ENCODE measurements around the gene SELENBP1. TPM values are rescaled to one million over a fixed set of nuclear protein-coding genes. Genes with fewer than 3 reads are reported as not detected.
A peak's percentile ranks its signal among the peaks of the same experiment; 100 is the strongest.
"Not testable (repeated sequence)": the region's sequence is repeated elsewhere in the genome, so short reads cannot be mapped to it uniquely, and the experiment has no call there.

Gene SELENBP1
- total and polyA plus RNA-seq, 4 donors = 84.1 to 282 (median 186) TPM

DNA sequence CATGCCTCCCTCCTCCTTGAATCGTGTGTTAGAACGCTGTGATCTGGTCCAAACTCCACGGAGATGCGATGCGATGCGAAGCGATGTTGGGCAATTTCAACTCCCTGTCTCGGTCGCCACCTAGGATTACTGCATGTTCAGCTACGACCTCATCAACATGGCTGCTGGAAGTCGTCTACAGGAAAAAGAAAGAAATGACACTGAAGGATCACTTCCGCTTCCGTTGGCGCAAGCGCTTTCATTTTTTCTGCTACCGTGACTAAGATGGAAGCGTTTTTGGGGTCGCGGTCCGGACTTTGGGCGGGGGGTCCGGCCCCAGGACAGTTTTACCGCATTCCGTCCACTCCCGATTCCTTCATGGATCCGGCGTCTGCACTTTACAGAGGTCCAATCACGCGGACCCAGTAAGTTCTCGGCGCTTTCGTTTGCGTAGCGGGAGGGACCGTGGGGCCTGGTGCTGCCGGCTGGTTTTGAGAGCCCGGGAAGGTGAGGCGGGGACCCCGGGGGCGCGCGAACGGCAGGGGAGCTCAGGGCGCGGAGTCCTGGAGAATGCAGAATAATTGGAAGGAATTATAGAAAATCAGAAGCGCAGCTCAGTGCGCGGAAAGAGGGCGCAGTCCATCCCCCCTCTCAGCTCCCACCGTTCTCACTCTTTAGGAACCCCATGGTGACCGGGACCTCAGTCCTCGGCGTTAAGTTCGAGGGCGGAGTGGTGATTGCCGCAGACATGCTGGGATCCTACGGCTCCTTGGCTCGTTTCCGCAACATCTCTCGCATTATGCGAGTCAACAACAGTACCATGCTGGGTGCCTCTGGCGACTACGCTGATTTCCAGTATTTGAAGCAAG is 27.0 kb upstream of the SELENBP1 start, which contains the start of gene PSMB4:
Gene PSMB4 (plus strand): TSS at position 250 of the 848 bp plus-strand sequence. CDS start 15 bp downstream, at position 265.
- TF ChIP-seq, protein P1, sequence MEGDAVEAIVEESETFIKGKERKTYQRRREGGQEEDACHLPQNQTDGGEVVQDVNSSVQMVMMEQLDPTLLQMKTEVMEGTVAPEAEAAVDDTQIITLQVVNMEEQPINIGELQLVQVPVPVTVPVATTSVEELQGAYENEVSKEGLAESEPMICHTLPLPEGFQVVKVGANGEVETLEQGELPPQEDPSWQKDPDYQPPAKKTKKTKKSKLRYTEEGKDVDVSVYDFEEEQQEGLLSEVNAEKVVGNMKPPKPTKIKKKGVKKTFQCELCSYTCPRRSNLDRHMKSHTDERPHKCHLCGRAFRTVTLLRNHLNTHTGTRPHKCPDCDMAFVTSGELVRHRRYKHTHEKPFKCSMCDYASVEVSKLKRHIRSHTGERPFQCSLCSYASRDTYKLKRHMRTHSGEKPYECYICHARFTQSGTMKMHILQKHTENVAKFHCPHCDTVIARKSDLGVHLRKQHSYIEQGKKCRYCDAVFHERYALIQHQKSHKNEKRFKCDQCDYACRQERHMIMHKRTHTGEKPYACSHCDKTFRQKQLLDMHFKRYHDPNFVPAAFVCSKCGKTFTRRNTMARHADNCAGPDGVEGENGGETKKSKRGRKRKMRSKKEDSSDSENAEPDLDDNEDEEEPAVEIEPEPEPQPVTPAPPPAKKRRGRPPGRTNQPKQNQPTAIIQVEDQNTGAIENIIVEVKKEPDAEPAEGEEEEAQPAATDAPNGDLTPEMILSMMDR (IDR thresholded peaks at IDR 0.05; ENCODE audit: control extremely low read depth, extremely low read depth) = peak; percentile 46
- H3K9ac ChIP-seq (ENCODE audit: insufficient read depth in 1 of 2, low read length in 2 of 2) = peak within 1 kb of the TSS; percentile 63 to 89
- peak within 1 kb of the TSS; percentile 93 for H3K4me3 ChIP-seq
- ATAC-seq (ENCODE audit: insufficient read depth, low FRiP score) (peak; percentile 91), DNase-seq (peak; percentile 90 to 98 (median 97))
- H3K27me3 ChIP-seq (ENCODE audit: control insufficient read depth in 3 of 3, insufficient read depth in 3 of 3, low read length in 2 of 3) = no peaks in the 10 kb centered on the region
- peak within 1 kb of the TSS; percentile 76 to 99 for H3K27ac ChIP-seq (ENCODE audit: low read depth in 1 of 2, low read length in 1 of 2)
- H3K36me3 ChIP-seq (ENCODE audit: control insufficient read depth in 4 of 4, insufficient read depth in 4 of 4, low read length in 4 of 4) = peaks cover 15 to 32% (median 20%) of the 10 kb centered on the region in 4 donors
- H3K9me3 ChIP-seq (ENCODE audit: control insufficient read depth in 4 of 4, insufficient read depth in 3 of 4, low read length in 3 of 4) = no peaks in the 10 kb centered on the region
- H3K4me1 ChIP-seq (ENCODE audit: control insufficient read depth in 5 of 5, insufficient read depth in 5 of 5, low read length in 5 of 5) = peaks cover 3 to 11% (median 5%) of the 10 kb centered on the region in 5 donors
- 0% methylated on average over 63 of the region's 63 CpGs for WGBS, 2 donors

DNA sequence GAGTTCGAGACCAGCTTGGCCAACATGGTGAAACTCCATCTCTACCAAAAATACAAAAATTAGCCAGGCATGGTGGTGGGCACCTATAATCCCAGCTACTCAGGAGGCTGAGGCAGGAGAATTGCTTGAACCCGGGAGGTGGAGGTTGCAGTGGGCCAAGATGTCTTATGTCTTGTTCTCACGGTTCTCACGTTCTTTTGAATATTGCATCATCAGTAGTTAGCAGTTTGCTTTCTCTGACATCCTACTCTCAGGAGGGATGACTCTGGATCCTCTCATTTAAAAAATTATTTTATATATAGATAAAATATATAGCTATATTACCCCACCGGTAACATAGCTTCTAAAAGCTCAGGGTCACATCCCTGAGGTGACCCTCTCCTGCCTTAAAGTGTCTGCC is 23.8 kb upstream of the SELENBP1 start:
- Histone ChIP-seq H3K36me3 (ENCODE audit: control insufficient read depth in 4 of 4, insufficient read depth in 4 of 4, low read length in 4 of 4) (peaks cover 0 to 12% (median 8%) of the 10 kb centered on the region in 4 donors), H3K4me1 (ENCODE audit: control insufficient read depth in 5 of 5, insufficient read depth in 5 of 5, low read length in 5 of 5) (peaks cover 3 to 11% (median 5%) of the 10 kb centered on the region in 5 donors)
- not testable (repeated sequence) for H3K4me3 ChIP-seq; H3K27ac ChIP-seq (ENCODE audit: low read depth in 1 of 2, low read length in 1 of 2); H3K27me3 ChIP-seq (ENCODE audit: control insufficient read depth in 3 of 3, insufficient read depth in 3 of 3, low read length in 2 of 3); DNase-seq; H3K9me3 ChIP-seq (ENCODE audit: control insufficient read depth in 4 of 4, insufficient read depth in 3 of 4, low read length in 3 of 4); H3K9ac ChIP-seq (ENCODE audit: insufficient read depth in 1 of 2, low read length in 2 of 2); ATAC-seq (ENCODE audit: insufficient read depth, low FRiP score)
- WGBS, 2 donors = 75 to 82% methylated on average over 5 of the region's 5 CpGs

DNA sequence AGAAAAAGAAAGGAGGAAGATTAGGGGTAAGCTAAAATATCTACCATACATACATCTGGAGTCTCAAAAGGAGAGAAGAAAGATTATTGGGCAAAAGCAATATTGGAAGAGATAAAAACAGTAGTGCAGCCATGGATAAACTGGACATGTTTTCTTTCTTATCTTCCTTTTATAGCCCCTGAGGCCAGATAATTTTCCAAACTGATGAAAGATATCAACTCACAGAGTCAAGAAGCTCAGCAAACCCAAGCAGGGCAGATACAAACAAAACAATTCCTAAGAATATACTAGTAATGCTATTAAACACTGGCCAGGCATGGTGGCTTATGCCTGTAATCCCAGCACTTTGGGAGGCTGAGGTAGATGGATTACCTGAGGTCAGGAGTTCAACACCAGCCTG is 21.1 kb upstream of the SELENBP1 start:
- H3K36me3 ChIP-seq (ENCODE audit: control insufficient read depth in 4 of 4, insufficient read depth in 4 of 4, low read length in 4 of 4) = no peaks in the 10 kb centered on the region
- H3K27me3 ChIP-seq (ENCODE audit: control insufficient read depth in 3 of 3, insufficient read depth in 3 of 3, low read length in 2 of 3) = no peaks in the 10 kb centered on the region

DNA sequence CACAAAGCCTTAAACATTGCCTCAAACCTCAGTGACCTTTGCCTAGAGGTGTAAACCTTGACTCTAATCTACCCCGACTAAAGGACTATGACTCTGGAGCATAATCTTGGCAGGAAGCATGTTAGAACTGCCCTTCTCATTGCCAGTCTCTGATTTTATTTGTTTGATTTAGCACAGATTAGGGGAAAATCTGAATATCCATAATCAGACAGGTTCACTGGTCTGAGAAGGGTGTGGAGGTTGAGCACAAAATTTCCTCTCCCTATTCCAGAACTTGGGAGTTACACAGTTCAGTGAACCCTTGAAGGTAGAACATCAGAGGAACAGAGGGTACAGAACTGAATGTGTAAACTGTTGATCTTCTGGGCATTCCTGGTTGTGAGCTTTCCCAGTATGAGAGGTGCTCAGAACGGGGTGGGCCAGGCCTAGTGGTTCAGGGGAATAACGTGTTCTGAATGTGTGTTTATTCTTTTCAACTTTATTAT is 18.6 kb upstream of the SELENBP1 start:
- Histone ChIP-seq H3K9me3 (ENCODE audit: control insufficient read depth in 4 of 4, insufficient read depth in 3 of 4, low read length in 3 of 4) (no peaks in the 10 kb centered on the region), H3K27ac (ENCODE audit: low read depth in 1 of 2, low read length in 1 of 2) (no peak overlapping the region), H3K4me1 (ENCODE audit: control insufficient read depth in 5 of 5, insufficient read depth in 5 of 5, low read length in 5 of 5) (no peaks in the 10 kb centered on the region), H3K36me3 (ENCODE audit: control insufficient read depth in 4 of 4, insufficient read depth in 4 of 4, low read length in 4 of 4) (no peaks in the 10 kb centered on the region), H3K9ac (ENCODE audit: insufficient read depth in 1 of 2, low read length in 2 of 2) (no peak overlapping the region), H3K4me3 (no peak overlapping the region), H3K27me3 (ENCODE audit: control insufficient read depth in 3 of 3, insufficient read depth in 3 of 3, low read length in 2 of 3) (no peaks in the 10 kb centered on the region)
- TF ChIP-seq, protein P1 (IDR thresholded peaks at IDR 0.05; ENCODE audit: control extremely low read depth, extremely low read depth) = no peak
- DNase-seq (no peak), ATAC-seq (ENCODE audit: insufficient read depth, low FRiP score) (no peak)
- 84 to 94% methylated on average over 3 of the region's 3 CpGs for WGBS, 2 donors

More for the DNA sequence above, 21.1 kb upstream of the SELENBP1 start:
- Histone ChIP-seq H3K4me1 (ENCODE audit: control insufficient read depth in 5 of 5, insufficient read depth in 5 of 5, low read length in 5 of 5) (no peaks in the 10 kb centered on the region), H3K9me3 (ENCODE audit: control insufficient read depth in 4 of 4, insufficient read depth in 3 of 4, low read length in 3 of 4) (no peaks in the 10 kb centered on the region), H3K27ac (ENCODE audit: low read depth in 1 of 2, low read length in 1 of 2) (no peak overlapping the region), H3K9ac (ENCODE audit: insufficient read depth in 1 of 2, low read length in 2 of 2) (no peak overlapping the region), H3K4me3 (no peak overlapping the region)
- TF ChIP-seq, protein P1 (IDR thresholded peaks at IDR 0.05; ENCODE audit: control extremely low read depth, extremely low read depth) = no peak
- DNase-seq = no peak
- ATAC-seq (ENCODE audit: insufficient read depth, low FRiP score) = no peak

DNA sequence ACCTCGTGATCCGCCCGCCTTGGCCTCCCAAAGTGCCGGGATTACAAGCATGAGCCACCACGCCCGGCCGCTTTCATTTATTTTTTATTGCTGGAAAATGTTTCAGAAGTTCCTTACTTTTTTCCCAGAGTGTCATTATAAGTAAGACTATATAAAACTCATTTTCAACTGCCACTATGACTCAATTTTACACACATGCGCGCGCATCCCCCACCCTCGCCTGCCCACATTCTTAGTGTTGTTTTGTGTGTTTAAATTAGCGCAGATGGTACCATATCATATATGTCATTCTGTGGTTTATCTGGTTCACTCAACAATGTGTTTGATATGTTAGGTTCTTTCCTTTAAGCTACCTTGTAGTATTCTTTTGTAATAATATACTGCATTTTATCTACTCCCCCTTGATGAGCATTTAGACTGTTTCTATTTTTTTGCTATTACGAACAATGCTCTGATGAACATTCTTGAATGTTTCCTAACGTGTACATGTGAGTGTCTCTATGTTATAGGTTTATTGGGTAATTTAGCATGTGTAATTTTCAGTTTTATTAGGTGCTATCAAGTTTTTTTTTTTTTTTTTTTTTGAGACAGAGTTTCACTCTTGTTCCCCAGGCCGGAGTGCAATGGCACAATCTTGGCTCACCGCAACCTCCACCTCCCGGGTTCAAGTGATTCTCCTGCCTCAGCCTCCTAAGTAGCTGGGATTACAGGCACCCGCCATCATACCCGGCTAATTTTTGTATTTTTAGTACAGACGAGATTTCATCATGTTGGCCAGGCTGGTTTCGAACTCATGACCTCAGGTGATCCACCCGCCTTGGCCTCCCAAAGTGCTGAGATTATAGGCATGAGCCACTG is 17.9 kb upstream of the SELENBP1 start:
- not testable (repeated sequence) for DNase-seq; H3K4me3 ChIP-seq; H3K9me3 ChIP-seq (ENCODE audit: control insufficient read depth in 4 of 4, insufficient read depth in 3 of 4, low read length in 3 of 4); ATAC-seq (ENCODE audit: insufficient read depth, low FRiP score); H3K27me3 ChIP-seq (ENCODE audit: control insufficient read depth in 3 of 3, insufficient read depth in 3 of 3, low read length in 2 of 3); H3K4me1 ChIP-seq (ENCODE audit: control insufficient read depth in 5 of 5, insufficient read depth in 5 of 5, low read length in 5 of 5); H3K27ac ChIP-seq (ENCODE audit: low read depth in 1 of 2, low read length in 1 of 2); H3K36me3 ChIP-seq (ENCODE audit: control insufficient read depth in 4 of 4, insufficient read depth in 4 of 4, low read length in 4 of 4); H3K9ac ChIP-seq (ENCODE audit: insufficient read depth in 1 of 2, low read length in 2 of 2)
- WGBS, 2 donors = 92 to 96% methylated on average over 22 of the region's 22 CpGs

Data from lung (tissue), 12 donors.